GM12878 (cell line): ENCODE data around the gene CA14.

ENCODE experiments used
- ATF2 ChIP-seq: IDR thresholded peaks from 2 replicates; pipeline ENCODE4 v1.6.1; 2012; ENCODE audit warnings: low read length, inconsistent platforms
- CREM ChIP-seq: IDR thresholded peaks from 2 replicates; pipeline ENCODE4 v1.6.1; 2014; ENCODE audit warnings: antibody characterized with exemption, low read depth
- CTCF ChIP-seq, 3 experiments: IDR thresholded peaks in 2 of 3; conservative IDR thresholded peaks in 1 of 3; 2 replicates each; pipeline ENCODE4 v1.5.1; 2011; ENCODE audit warnings: low read depth in 3 of 3, low read length in 3 of 3, mild to moderate bottlenecking in 3 of 3, control low read depth in 2 of 3, moderate library complexity in 2 of 3, inconsistent platforms in 1 of 3, mixed read lengths in 1 of 3; ENCODE audit not compliant: control insufficient read depth in 2 of 3, insufficient read depth in 1 of 3; ENCODE audit errors: extremely low read depth in 1 of 3
- E2F8 ChIP-seq: fragments of 450-650 bp; IDR thresholded peaks from 2 replicates; pipeline ENCODE4 v1.6.1; 2018; ENCODE audit warnings: mild to moderate bottlenecking, low read depth, moderate library complexity; ENCODE audit not compliant: partially characterized antibody
- EGR1 ChIP-seq, 2 experiments: IDR thresholded peaks; 1 replicate in 1 of 2; 2 replicates in 1 of 2; pipeline ENCODE4 v1.6.1; 2011 to 2012; ENCODE audit warnings: low read depth in 2 of 2, low read length in 2 of 2, borderline replicate concordance in 1 of 2, mild to moderate bottlenecking in 1 of 2, moderate library complexity in 1 of 2
- FOXM1 ChIP-seq: IDR thresholded peaks from 2 replicates; pipeline ENCODE4 v1.6.1; 2012; ENCODE audit warnings: low read depth, mild to moderate bottlenecking, inconsistent platforms, low read length, moderate library complexity
- GATAD2B ChIP-seq: fragments of 450-650 bp; conservative IDR thresholded peaks from 2 replicates; pipeline ENCODE4 v1.6.1; 2017; ENCODE audit warnings: low read depth, mild to moderate bottlenecking, moderate library complexity
- POLR2A ChIP-seq: IDR thresholded peaks from 2 replicates; pipeline ENCODE4 v1.6.1; 2011; ENCODE audit warnings: low read depth, mild to moderate bottlenecking, low read length
- POLR2AphosphoS5 ChIP-seq: IDR thresholded peaks from 2 replicates; pipeline ENCODE4 v1.6.1; 2011; ENCODE audit warnings: mild to moderate bottlenecking, low read length, inconsistent platforms
- RAD21 ChIP-seq: IDR thresholded peaks from 2 replicates; pipeline ENCODE4 v1.6.1; 2011; ENCODE audit warnings: mild to moderate bottlenecking, low read depth, low read length, moderate library complexity; ENCODE audit not compliant: insufficient read depth
- REST ChIP-seq: IDR thresholded peaks from 2 replicates; pipeline ENCODE4 v1.6.1; 2012; ENCODE audit warnings: mild to moderate bottlenecking, low read depth, low read length

- no peak for TF ChIP-seq GATAD2B
- no peak for TF ChIP-seq RAD21
- TF ChIP-seq ATF2 = no peak
- no peak for TF ChIP-seq REST
- TF ChIP-seq E2F8 = no peak
- no peak for TF ChIP-seq POLR2A
- no peak for TF ChIP-seq POLR2AphosphoS5
- TF ChIP-seq CTCF (IDR thresholded peaks at IDR 0.05 in 2 of 3, conservative IDR thresholded peaks at IDR 0.05 in 1 of 3; ENCODE audit: control insufficient read depth in 2 of 3, extremely low read depth in 1 of 3, insufficient read depth in 1 of 3, low read depth in 3 of 3, low read length in 3 of 3) = no peak
- no peak for TF ChIP-seq CREM
- no peak for TF ChIP-seq FOXM1
- TF ChIP-seq EGR1 (IDR thresholded peaks at IDR 0.05; ENCODE audit: borderline replicate concordance in 1 of 2, low read depth in 2 of 2, low read length in 2 of 2) = no peak
Measured at GRCh38 chr1:150224983-150225382, 32.6 kb upstream of the CA14 start.
